ENCODE results near the gene PHF23. TPM values are rescaled to one million over a fixed set of nuclear protein-coding genes. Genes with fewer than 3 reads are reported as not detected.

Gene PHF23
- total RNA-seq, 1 experiment from 2014 or later = 115 TPM

- DNase-seq (ENCODE audit: low read depth) = no peak
Observed at GRCh38 chr17:7238420-7239090, 702 bp downstream of the PHF23 start.

GRCh38 chr17:7237761-7238419, 1.4 kb downstream of the PHF23 start:
- DNase-seq (ENCODE audit: low read depth) = peak; percentile 50

- no peak for DNase-seq (ENCODE audit: low read depth)
Observed at GRCh38 chr17:7237266-7237760, 1.9 kb downstream of the PHF23 start.

- no peak for DNase-seq (ENCODE audit: low read depth)
Observed at GRCh38 chr17:7236808-7237207, 2.4 kb downstream of the PHF23 start.

GRCh38 chr17:7235693-7236665, 3.3 kb downstream of the PHF23 start:
- DNase-seq (ENCODE audit: low read depth) = peak; percentile 66

GRCh38 chr17:7234083-7234951, 4.9 kb downstream of the PHF23 start, which contains the start of gene DVL2:
DVL2 (minus strand) TSS chr17:7234517; CDS start chr17:7234262, 255 bp downstream.
- peak; percentile 95 for DNase-seq (ENCODE audit: low read depth)

GRCh38 chr17:7233701-7234082, 5.6 kb downstream of the PHF23 start:
- DNase-seq (ENCODE audit: low read depth) = no peak

- DNase-seq (ENCODE audit: low read depth) = no peak
Observed at GRCh38 chr17:7232114-7232513, 7.1 kb downstream of the PHF23 start.

- no peak for DNase-seq (ENCODE audit: low read depth)
Observed at GRCh38 chr17:7229504-7229903, 9.8 kb downstream of the PHF23 start.

- DNase-seq (ENCODE audit: low read depth) = no peak
Observed at GRCh38 chr17:7228920-7229319, 10.3 kb downstream of the PHF23 start.

- no peak for DNase-seq (ENCODE audit: low read depth)
Observed at GRCh38 chr17:7226721-7227710, 12.2 kb downstream of the PHF23 start.

- DNase-seq (ENCODE audit: low read depth) = no peak
Observed at GRCh38 chr17:7225711-7226331, 13.4 kb downstream of the PHF23 start.

- DNase-seq (ENCODE audit: low read depth) = no peak
Observed at GRCh38 chr17:7224661-7225111, 14.6 kb downstream of the PHF23 start.

GRCh38 chr17:7224110-7224509, 15.1 kb downstream of the PHF23 start:
- no peak for DNase-seq (ENCODE audit: low read depth)

- DNase-seq (ENCODE audit: low read depth) = no peak
Observed at GRCh38 chr17:7223375-7223774, 15.9 kb downstream of the PHF23 start.

- DNase-seq (ENCODE audit: low read depth) = no peak
Observed at GRCh38 chr17:7222972-7223292, 16.3 kb downstream of the PHF23 start.

- no peak for DNase-seq (ENCODE audit: low read depth)
Observed at GRCh38 chr17:7222093-7222971, 16.9 kb downstream of the PHF23 start.

All from HT1080 (cell line).